Fibroblast of pulmonary artery (primary cell): Measurements from ENCODE around the gene SIN3B.

Experiments
- DNase-seq: peaks from one replicate; pipeline ENCODE4 v3.0.0-alpha.2; 2010; ENCODE audit warnings: low read depth
- H3K4me3 ChIP-seq: replicated peaks from 2 replicates; pipeline ENCODE4 v1.5.1; 2011; ENCODE audit warnings: low read depth, mild to moderate bottlenecking, control low read depth, low read length, moderate library complexity
- CTCF ChIP-seq: IDR thresholded peaks from 2 replicates; pipeline ENCODE4 v1.5.1; 2011; ENCODE audit warnings: mild to moderate bottlenecking, control low read depth, low read length, inconsistent platforms; ENCODE audit errors: missing control alignments

The SIN3B gene

GRCh38 chr19:16825312-16826052 lies 3.7 kb upstream of the SIN3B start:
- peak; percentile 71 for DNase-seq
- TF ChIP-seq CTCF: no peak
- peak overlapping the region; percentile 43 for H3K4me3 ChIP-seq

GRCh38 chr19:16829822-16830289 lies 658 bp downstream of the SIN3B start:
- TF ChIP-seq CTCF: no peak
- DNase-seq: no peak
- H3K4me3 ChIP-seq: peak overlapping the region; percentile 89

- peak; percentile 44 for DNase-seq
- peak overlapping the region; percentile 89 for H3K4me3 ChIP-seq
- TF ChIP-seq CTCF: no peak
Measured at GRCh38 chr19:16830679-16831078, 1.5 kb downstream of the SIN3B start.

- H3K4me3 ChIP-seq: no peak overlapping the region
- no peak for TF ChIP-seq CTCF
- DNase-seq: no peak
Measured at GRCh38 chr19:16831531-16831930, 2.3 kb downstream of the SIN3B start.

- no peak for TF ChIP-seq CTCF
- H3K4me3 ChIP-seq: no peak overlapping the region
- DNase-seq: no peak
Measured at GRCh38 chr19:16834747-16835146, 5.5 kb downstream of the SIN3B start.

- H3K4me3 ChIP-seq: no peak overlapping the region
- no peak for TF ChIP-seq CTCF
- DNase-seq: no peak
Measured at GRCh38 chr19:16836115-16837034, 7.2 kb downstream of the SIN3B start.
